Endothelial cell of umbilical vein (primary cell): ENCODE data around the gene MXI1.

Experiments
- EZH2 ChIP-seq: IDR thresholded peaks from 2 replicates; pipeline ENCODE4 v1.6.1; 2012; ENCODE audit warnings: borderline replicate concordance, low read depth, mild to moderate bottlenecking, moderate library complexity, low read length, inconsistent platforms; ENCODE audit not compliant: severe bottlenecking
- JUN ChIP-seq: IDR thresholded peaks from 2 replicates; pipeline ENCODE4 v1.6.1; 2011; ENCODE audit warnings: borderline replicate concordance, low read depth; ENCODE audit not compliant: insufficient read length, insufficient read depth
- POLR2A ChIP-seq: IDR thresholded peaks from 2 replicates; pipeline ENCODE4 v1.6.1; 2012; ENCODE audit warnings: low read depth, mild to moderate bottlenecking, control low read depth, low read length
- POLR2AphosphoS5 ChIP-seq: IDR thresholded peaks from 2 replicates; pipeline ENCODE4 v1.6.1; 2012; ENCODE audit warnings: low read depth, mild to moderate bottlenecking, control low read depth, low read length, moderate library complexity; ENCODE audit not compliant: insufficient read depth
- TF ChIP-seq, protein P1 (sequence below), 2 donors: IDR thresholded peaks; 1 replicate in 1 of 2; 2 replicates in 1 of 2; pipeline ENCODE4 v1.5.1; 2011; ENCODE audit warnings: low read length in 2 of 2, mild to moderate bottlenecking in 2 of 2, moderate library complexity in 2 of 2, control low read depth in 1 of 2, inconsistent platforms in 1 of 2, low read depth in 1 of 2; ENCODE audit not compliant: insufficient read depth in 1 of 2; ENCODE audit errors: extremely low read depth in 1 of 2

DNA sequence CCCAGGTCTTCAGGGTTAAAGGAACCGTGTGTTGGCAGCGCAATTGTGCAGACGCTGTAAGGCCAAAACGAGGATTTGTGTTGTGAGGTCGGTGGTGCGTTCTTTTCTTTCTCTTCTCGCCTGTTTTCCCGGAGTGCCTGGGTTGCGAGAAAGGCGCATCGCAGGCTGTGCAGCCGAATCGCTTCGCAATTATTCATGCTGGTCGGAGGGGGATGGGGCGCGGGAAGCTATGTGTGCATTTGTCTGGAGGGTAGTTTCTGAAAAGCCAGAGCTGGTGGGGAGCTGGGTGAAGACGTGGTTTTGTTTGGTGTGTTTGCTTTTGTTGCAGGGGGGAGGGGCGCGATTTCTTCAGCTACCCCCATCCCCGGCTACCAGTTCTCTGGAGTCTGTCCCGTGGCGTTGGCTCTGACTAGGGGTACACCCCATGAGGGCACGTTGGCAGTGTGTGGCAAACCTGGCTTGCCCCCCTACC, 2.1 kb downstream of the MXI1 start:
- no peak for TF ChIP-seq POLR2A
- TF ChIP-seq, protein P1, sequence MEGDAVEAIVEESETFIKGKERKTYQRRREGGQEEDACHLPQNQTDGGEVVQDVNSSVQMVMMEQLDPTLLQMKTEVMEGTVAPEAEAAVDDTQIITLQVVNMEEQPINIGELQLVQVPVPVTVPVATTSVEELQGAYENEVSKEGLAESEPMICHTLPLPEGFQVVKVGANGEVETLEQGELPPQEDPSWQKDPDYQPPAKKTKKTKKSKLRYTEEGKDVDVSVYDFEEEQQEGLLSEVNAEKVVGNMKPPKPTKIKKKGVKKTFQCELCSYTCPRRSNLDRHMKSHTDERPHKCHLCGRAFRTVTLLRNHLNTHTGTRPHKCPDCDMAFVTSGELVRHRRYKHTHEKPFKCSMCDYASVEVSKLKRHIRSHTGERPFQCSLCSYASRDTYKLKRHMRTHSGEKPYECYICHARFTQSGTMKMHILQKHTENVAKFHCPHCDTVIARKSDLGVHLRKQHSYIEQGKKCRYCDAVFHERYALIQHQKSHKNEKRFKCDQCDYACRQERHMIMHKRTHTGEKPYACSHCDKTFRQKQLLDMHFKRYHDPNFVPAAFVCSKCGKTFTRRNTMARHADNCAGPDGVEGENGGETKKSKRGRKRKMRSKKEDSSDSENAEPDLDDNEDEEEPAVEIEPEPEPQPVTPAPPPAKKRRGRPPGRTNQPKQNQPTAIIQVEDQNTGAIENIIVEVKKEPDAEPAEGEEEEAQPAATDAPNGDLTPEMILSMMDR (IDR thresholded peaks at IDR 0.05; ENCODE audit: extremely low read depth in 1 of 2, insufficient read depth in 1 of 2, low read depth in 1 of 2, low read length in 2 of 2), result no peak
- no peak for TF ChIP-seq POLR2AphosphoS5
- TF ChIP-seq EZH2, result no peak
- TF ChIP-seq JUN, result no peak
